Thyroid gland (tissue), 4 donors: ENCODE results near the gene BLZF1.

Source experiments
- POLR2A ChIP-seq, 2 donors: fragments of 450-650 bp; IDR thresholded peaks; one replicate each; pipeline ENCODE4 v1.6.1; 2017; ENCODE audit warnings: antibody characterized with exemption in 2 of 2, mild to moderate bottlenecking in 2 of 2, moderate library complexity in 1 of 2
- TF ChIP-seq, protein P1 (sequence below), 6 experiments: fragments of 200-600 bp in 3 of 6; fragments of 450-650 bp in 3 of 6; sonication (generic) in 3 of 6; IDR thresholded peaks; one replicate each; pipeline ENCODE4 v1.5.1; 2016 to 2019; ENCODE audit warnings: antibody characterized with exemption in 6 of 6, mild to moderate bottlenecking in 2 of 6, inconsistent platforms in 1 of 6, moderate library complexity in 1 of 6

DNA sequence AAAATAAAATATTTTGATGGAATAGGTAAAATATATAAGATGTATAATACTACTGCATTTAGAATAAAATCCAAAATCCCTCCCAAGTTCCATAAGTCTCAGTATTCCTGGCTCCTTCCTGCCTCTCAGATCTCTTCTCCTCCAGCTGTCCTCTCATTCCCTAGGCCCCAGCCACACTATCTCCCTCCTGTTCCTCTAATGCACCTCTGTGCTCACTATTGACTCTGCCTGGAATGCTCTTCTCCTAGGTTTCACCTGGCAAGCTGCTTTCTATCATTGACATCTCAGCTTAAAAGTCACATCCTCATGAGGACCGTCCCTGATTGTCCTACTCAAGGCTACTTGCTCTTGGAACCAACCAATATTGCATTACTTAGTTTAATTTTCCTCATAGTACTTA is 7.6 kb upstream of the BLZF1 start:
- no peak for TF ChIP-seq POLR2A (IDR thresholded peaks at IDR 0.05)
- TF ChIP-seq, protein P1, sequence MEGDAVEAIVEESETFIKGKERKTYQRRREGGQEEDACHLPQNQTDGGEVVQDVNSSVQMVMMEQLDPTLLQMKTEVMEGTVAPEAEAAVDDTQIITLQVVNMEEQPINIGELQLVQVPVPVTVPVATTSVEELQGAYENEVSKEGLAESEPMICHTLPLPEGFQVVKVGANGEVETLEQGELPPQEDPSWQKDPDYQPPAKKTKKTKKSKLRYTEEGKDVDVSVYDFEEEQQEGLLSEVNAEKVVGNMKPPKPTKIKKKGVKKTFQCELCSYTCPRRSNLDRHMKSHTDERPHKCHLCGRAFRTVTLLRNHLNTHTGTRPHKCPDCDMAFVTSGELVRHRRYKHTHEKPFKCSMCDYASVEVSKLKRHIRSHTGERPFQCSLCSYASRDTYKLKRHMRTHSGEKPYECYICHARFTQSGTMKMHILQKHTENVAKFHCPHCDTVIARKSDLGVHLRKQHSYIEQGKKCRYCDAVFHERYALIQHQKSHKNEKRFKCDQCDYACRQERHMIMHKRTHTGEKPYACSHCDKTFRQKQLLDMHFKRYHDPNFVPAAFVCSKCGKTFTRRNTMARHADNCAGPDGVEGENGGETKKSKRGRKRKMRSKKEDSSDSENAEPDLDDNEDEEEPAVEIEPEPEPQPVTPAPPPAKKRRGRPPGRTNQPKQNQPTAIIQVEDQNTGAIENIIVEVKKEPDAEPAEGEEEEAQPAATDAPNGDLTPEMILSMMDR (IDR thresholded peaks at IDR 0.05), result no peak
